ENCODE measurements around the gene NEK2. TPM values are rescaled to one million over a fixed set of nuclear protein-coding genes. Genes with fewer than 3 reads are reported as not detected.
"Not testable (repeated sequence)": the region's sequence is repeated elsewhere in the genome, so short reads cannot be mapped to it uniquely, and the experiment has no call there.

Gene NEK2
- total RNA-seq, 1 experiment from 2014 or later: 50.2 TPM

GRCh38 chr1:211645601-211646000 lies 29.8 kb downstream of the NEK2 start:
- H3K27me3 ChIP-seq (ENCODE audit: insufficient read depth, low read length); ATAC-seq; H2AFZ ChIP-seq (ENCODE audit: low read depth, low read length, poor library complexity, severe bottlenecking); CTCF ChIA-PET; RAD21 ChIA-PET (ENCODE audit: low non-redundant PET in 1 of 2, low total read pairs in 2 of 2, uncharacterized antibody in 2 of 2, unreplicated experiment in 2 of 2); H3K9me2 ChIP-seq (ENCODE audit: insufficient read depth); H3K9ac ChIP-seq (ENCODE audit: low read length); H4K20me1 ChIP-seq (ENCODE audit: insufficient read depth); BruUV-seq (replicated peaks); POLR2A ChIA-PET; H3K4me2 ChIP-seq (ENCODE audit: low read length); H3K27ac ChIP-seq (ENCODE audit: low read depth, low read length); H3K9me3 ChIP-seq (ENCODE audit: control insufficient read depth in 1 of 2, insufficient read depth in 1 of 2, low read depth in 1 of 2, low read length in 2 of 2); DNase-seq (ENCODE audit: low read depth, low spot score); H3K4me3 ChIP-seq (replicated peaks in 1 of 2; ENCODE audit: low read depth in 1 of 2, low read length in 2 of 2); H3K79me2 ChIP-seq (ENCODE audit: insufficient read depth, low read length); intact Hi-C loops (cut with micrococcal nuclease); H3K36me3 ChIP-seq (ENCODE audit: control insufficient read depth in 1 of 2, insufficient read depth in 2 of 2, low read length in 2 of 2): not testable (repeated sequence)
- H3K4me1 ChIP-seq (ENCODE audit: control insufficient read depth in 1 of 2, insufficient read depth in 2 of 2, low read length in 2 of 2): peaks cover 16 to 45% of the 10 kb centered on the region in 2 experiments

GRCh38 chr1:211644653-211645052 lies 30.8 kb downstream of the NEK2 start:
- Histone ChIP-seq H3K79me2 (ENCODE audit: insufficient read depth, low read length) (no peaks in the 10 kb centered on the region), H3K9ac (ENCODE audit: low read length) (no peak overlapping the region), H3K9me3 (ENCODE audit: control insufficient read depth in 1 of 2, insufficient read depth in 1 of 2, low read depth in 1 of 2, low read length in 2 of 2) (no peaks in the 10 kb centered on the region), H4K20me1 (ENCODE audit: insufficient read depth) (no peaks in the 10 kb centered on the region), H3K27ac (ENCODE audit: low read depth, low read length) (no peak overlapping the region), H3K36me3 (ENCODE audit: control insufficient read depth in 1 of 2, insufficient read depth in 2 of 2, low read length in 2 of 2) (no peaks in the 10 kb centered on the region), H3K9me2 (ENCODE audit: insufficient read depth) (no peaks in the 10 kb centered on the region), H3K4me2 (ENCODE audit: low read length) (no peak overlapping the region), H3K4me3 (replicated peaks in 1 of 2; ENCODE audit: low read depth in 1 of 2, low read length in 2 of 2) (no peak overlapping the region), H3K27me3 (ENCODE audit: insufficient read depth, low read length) (no peaks in the 10 kb centered on the region), H2AFZ (ENCODE audit: low read depth, low read length, poor library complexity, severe bottlenecking) (no peak overlapping the region), H3K4me1 (ENCODE audit: control insufficient read depth in 1 of 2, insufficient read depth in 2 of 2, low read length in 2 of 2) (peaks cover 14 to 38% of the 10 kb centered on the region in 2 experiments)
- ChIA-PET POLR2A (no interaction called here), RAD21 (ENCODE audit: low non-redundant PET in 1 of 2, low total read pairs in 2 of 2, uncharacterized antibody in 2 of 2, unreplicated experiment in 2 of 2) (no interaction called here), CTCF (interaction anchor here (0.7 kb wide), 1 partner anchor 36 kb away, joined by 3 read pairs; no protein-coding TSS in a partner anchor)
- DNase-seq (ENCODE audit: low read depth, low spot score): no peak
- intact Hi-C loops (cut with micrococcal nuclease): no loop called here
- ATAC-seq: no peak
- BruUV-seq (replicated peaks): no TSS peak
- TF ChIP-seq CTCF (IDR thresholded peaks at IDR 0.05 in 2 of 3, conservative IDR thresholded peaks at IDR 0.05 in 1 of 3; ENCODE audit: borderline replicate concordance in 1 of 3, insufficient read depth in 1 of 3, low read depth in 2 of 3, low read length in 2 of 3) (no peak), ELF1 (IDR thresholded peaks at IDR 0.05; ENCODE audit: borderline replicate concordance, low read depth) (no peak), JUND (IDR thresholded peaks at IDR 0.05) (no peak), ZBTB33 (IDR thresholded peaks at IDR 0.05; ENCODE audit: extremely low read depth, insufficient replicate concordance, low read length) (no peak), POLR2A (IDR thresholded peaks at IDR 0.05; ENCODE audit: borderline replicate concordance, extremely low read depth, insufficient read depth, insufficient read length) (no peak), FOSL1 (IDR thresholded peaks at IDR 0.05; ENCODE audit: low read depth) (no peak), POLR2AphosphoS5 (IDR thresholded peaks at IDR 0.05; ENCODE audit: low read depth, low read length) (no peak), EGR1 (IDR thresholded peaks at IDR 0.05; ENCODE audit: low read depth) (no peak), ATF3 (IDR thresholded peaks at IDR 0.05) (no peak), EZH2phosphoT487 (IDR thresholded peaks at IDR 0.05; ENCODE audit: borderline replicate concordance) (no peak), CBX3 (IDR thresholded peaks at IDR 0.05; ENCODE audit: low read depth) (no peak), REST (IDR thresholded peaks at IDR 0.05; ENCODE audit: low read depth) (no peak), SRF (IDR thresholded peaks at IDR 0.05; ENCODE audit: low read depth) (no peak), MAX (IDR thresholded peaks at IDR 0.05) (no peak)
